MV-4-11 (cell line): Measurements from ENCODE around the gene GPR37L1.

ENCODE experiments used
- DNase-seq: peaks from one replicate; lab custom pipeline; 2025; lab: John Stamatoyannopoulos, UW

The GPR37L1 gene, protein sequence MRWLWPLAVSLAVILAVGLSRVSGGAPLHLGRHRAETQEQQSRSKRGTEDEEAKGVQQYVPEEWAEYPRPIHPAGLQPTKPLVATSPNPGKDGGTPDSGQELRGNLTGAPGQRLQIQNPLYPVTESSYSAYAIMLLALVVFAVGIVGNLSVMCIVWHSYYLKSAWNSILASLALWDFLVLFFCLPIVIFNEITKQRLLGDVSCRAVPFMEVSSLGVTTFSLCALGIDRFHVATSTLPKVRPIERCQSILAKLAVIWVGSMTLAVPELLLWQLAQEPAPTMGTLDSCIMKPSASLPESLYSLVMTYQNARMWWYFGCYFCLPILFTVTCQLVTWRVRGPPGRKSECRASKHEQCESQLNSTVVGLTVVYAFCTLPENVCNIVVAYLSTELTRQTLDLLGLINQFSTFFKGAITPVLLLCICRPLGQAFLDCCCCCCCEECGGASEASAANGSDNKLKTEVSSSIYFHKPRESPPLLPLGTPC

DNA sequence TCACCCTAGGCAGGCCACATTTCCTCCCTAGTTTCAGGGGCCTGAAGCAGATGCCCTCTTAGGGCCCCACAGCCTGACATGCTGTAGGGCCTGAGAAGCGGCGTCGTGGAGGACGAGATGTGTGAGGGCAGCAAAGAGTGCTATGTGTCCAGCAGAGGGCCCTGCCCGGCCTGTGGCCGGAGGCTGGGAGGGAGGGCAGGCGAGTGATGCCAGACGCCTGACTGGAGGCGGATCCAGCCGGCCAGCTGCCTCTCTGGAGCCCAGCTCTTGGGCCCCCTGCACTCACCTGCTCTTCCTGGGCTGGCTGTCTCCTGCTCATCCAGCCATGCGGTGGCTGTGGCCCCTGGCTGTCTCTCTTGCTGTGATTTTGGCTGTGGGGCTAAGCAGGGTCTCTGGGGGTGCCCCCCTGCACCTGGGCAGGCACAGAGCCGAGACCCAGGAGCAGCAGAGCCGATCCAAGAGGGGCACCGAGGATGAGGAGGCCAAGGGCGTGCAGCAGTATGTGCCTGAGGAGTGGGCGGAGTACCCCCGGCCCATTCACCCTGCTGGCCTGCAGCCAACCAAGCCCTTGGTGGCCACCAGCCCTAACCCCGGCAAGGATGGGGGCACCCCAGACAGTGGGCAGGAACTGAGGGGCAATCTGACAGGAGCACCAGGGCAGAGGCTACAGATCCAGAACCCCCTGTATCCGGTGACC lies at the start of gene GPR37L1:
Gene GPR37L1, plus strand, starts transcription at position 279 of the 697 bp plus-strand sequence. Its CDS starts 47 bp downstream, at position 326.
- no peak for DNase-seq

DNA sequence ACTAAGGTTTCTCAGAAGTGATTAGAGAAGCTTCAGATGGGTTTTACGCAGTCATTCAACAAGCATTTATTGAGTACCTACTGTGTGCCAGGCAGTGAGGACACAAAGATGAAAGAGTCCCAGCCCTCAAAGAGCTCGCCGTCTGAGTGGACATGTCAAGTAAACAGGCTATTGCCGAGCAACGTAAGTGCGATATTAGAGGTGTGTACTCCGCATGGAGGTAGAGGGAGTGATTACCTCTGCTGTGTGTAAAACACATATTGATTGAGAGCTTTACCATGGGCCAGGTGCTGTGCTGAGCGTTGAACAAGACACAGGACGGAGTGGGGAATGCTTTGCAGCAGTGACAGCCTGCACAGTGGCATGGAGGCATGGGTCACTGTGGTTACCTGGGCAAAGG lies 49.5 kb upstream of the GPR37L1 start:
- no peak for DNase-seq

DNA sequence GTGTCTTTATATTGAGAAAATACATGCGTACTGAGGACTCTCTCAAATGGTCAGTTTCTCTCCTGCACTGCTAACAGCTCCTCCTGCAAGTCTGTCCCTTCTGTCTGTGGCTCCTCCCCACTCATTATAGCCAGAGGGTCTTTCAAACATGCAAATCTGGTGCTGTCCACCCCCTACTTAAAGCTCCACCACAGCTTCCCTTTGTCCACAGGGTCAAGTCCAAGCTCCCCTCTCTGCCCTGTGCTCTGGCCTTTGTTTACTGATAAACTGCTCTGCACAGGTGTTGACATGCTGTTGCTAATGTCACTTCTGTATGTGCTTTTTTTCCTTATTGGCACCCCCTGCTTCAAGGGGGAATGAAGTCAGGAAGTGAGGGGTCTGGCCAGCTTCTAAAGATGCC lies 47.7 kb upstream of the GPR37L1 start:
- no peak for DNase-seq

DNA sequence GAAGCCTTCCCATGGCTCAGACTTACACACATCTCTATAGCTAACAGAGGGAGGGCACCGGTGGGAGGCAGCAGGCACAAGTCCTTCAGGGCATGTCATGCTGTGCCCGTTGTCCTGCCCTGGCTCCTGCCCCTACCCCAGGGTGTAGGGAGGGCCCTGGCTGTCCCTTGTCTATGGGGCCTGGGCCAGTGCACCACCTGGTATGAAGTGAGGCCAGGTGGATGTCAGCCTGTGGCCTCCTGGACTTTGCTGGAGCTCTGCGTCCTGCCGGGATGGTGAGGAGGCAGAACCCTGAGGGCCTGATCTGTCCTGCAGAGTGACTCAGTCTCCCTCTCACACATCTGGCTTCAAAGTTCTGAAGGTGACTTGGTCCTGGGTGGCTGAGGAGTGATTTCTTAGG lies 47.3 kb upstream of the GPR37L1 start:
- no peak for DNase-seq

DNA sequence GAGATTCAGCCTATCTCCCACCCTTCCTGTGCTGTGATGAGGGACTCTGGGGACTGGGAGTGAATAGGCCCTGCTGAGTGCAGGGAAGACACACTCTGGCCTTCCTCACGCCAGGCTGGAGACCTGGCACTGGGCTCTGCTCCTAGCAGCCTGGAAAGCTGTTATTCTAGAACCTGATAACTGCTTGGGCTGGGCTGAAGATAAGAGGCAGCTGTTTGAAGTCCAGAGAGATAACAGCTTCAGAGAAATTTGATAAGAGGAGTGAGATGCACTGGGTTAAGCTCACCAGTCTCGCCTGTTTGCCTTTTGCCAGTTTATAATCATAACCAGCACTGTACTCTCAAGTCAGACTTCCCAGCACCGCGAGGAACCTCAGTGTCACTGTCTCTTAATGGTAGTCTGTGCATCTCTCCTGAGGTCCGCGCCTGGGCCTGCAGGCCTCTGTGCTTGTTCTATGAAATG lies 46.6 kb upstream of the GPR37L1 start:
- no peak for DNase-seq

DNA sequence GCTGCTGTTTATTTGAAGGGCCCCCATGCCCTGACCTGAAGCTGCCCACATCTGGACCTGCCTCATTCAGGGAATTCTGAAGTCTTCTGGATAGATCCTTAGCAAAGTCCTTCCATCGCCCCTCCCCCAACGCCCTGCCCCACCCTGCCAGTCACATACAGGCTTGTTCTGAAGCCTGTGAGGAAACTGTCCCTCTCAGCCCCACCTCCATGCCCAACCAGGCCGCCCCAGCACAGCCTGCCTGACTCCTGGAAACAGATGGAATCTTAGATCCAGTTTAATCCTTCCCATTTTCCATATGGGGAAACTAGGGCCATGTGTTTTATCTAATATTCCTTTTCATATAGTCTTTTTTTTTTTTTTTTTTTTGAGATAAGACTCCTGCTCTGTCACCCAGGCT lies 44.5 kb upstream of the GPR37L1 start:
- DNase-seq = no peak

DNA sequence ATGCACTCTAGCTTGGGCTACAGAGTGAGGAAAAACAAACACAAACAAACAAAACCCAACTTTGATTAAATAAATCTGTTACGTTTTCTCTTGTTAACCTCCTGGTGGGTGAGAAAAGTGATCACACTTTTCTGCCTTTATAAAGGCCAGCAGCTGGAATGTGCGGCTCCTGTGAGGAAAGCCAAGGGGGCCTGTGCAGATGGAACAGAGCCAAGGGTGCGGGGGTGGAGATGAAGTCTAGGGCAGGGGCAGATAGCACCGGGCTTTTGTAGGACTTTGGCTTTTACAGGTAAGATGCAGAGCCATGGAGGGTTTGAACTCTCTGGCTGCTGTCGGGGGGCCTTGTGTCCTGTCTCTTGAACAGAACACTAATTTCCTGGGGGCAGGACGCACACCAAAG lies 40.7 kb upstream of the GPR37L1 start:
- DNase-seq = no peak

DNA sequence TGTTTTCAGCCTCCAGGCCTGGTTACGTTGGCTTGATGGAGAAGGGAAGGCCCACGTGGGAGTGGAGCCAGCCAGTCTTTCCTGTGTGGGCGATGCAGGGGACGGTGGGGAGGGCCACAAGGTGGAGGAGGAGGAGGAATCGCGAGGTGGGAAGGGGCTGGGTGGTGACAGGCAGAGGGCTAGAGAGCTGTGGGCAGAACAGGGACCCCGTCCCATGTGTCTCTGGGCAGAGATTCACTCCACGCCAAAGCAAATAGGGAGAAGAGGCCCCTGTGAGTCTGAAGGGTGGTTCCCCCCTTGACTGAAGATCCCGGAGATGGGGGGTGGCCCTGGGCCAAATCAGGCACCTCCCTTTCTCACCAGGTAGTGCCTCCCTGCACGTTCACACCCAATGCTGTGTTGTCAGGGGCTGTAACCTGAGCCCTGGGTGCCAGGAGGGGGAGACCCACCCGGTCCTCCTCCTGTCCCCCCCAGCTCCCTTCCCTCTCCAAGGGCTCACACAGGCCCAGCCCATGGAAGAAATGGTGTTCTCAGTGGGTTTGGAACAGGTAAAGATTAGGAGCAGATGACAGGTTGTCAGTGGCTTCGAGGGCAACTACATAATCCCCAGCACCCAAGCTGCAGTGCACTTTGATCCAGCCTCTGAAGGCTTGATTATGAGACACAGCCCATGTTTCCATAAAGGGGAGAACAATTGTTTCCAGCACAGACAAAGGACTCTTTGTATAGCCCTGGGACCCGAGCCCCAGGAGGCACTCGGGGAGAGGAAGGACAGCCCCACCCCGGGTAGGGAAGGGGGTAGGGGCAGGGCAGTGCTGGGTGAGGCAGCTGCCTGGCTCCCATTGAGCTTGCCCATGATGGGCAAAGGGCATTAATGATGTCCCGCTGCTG lies 37.7 kb upstream of the GPR37L1 start:
- DNase-seq = no peak

DNA sequence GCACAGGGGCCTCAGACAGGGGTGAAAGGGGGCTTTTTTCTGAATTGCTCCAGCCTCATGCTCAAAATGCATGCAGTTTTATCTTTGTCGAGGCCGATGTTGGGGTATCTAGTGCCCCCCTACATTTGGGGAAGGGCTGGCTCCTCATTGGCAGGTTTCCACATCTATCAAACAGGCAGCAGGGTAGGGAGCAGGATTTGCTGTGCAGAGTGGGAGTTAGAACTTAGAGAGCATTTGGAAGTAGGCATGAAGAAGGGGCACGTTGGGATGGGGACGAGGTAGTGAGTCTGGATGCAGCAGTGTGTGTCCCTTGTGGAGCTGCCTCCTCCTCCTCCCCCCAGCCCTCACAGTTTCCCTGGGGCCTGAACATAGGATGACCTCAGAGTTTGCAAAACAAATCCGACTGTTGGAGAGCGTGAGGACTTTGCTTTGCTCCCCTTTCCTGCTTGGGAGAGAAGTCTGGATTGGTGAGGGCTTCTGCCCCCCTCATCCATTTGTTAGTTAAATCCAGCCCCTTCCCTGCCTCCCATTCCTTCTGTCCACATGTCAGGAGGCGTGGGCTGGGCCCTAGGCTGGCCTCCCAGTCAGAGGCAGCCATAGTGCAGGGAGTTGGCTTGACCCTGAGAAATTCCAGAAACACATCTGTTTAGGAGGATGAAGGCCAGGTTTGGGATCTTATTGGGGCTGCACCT lies 36.9 kb upstream of the GPR37L1 start:
- DNase-seq = no peak

DNA sequence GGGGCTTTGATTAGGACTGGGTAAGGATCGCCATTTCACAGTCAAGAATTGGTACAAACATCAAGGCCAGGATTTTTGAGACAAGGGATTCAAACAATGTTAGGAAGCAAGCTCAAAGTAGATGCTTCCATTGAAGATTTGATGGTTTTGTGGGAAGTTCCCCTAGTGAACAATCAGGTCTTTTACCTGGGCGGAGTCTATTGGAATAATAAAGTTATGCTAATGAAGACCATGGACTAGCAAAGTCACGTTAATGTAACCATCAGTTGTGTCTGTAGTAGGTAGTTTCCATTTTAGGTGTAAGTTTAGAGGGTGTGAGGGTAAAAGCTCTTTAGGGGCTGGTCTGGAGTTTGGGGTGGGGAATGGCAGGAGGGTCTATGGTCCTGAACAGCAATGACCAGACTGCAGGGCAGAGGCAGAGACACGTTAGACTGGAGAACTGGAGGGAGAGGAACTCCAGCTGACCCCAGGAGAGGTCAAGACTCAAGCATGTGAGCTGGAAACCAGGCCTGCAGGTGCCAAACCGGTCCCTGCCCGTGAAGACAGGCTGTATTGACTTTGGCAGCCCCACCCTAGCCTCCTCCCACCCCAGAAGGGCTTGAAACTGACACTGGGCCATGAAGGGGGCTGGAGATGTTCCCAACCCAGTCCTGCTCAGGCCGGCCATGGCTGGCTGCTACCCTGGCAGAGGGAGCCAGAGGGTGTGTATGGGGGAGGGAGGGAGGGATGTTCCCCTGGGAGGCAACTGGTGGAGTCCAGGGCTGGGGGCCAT lies 36.0 kb upstream of the GPR37L1 start:
- no peak for DNase-seq

DNA sequence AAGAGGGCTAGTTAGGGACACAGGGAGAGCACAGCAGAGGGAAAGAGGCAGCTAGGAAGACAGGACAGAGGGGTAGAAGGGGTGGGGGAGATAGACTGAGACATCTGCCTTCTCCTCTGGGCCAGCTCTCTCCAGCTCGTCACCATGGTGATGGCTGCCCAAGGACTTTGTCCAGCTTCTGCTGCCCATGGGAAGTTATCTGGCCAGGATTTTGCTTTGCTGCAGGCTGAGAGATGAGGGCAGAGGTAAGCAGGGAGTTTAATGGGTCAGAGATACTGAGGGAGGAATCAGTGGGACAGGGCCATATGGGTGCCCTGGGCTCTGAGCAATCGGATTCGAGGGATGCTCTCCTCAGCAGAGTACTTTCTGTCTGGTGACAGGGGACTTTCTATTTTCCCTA lies 34.5 kb upstream of the GPR37L1 start:
- DNase-seq = no peak

DNA sequence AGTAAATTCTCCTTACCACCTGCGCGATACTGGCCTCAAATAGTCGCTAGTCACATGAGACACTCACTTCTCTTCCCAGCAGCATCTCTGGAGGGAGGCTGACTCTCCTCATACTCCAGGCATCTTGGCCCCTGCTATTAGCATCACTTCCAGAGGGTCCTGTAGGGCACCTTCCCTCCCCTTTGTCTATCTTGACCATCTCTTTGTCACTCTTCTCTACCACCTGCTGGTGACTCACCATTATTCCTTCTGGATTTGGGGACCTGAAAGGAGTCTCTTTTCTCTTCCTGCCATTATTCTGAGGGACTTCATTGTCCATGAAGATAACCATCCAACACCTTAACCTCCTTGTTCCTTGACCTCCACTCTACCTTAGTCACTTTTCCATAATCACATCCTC lies 31.7 kb upstream of the GPR37L1 start:
- no peak for DNase-seq

DNA sequence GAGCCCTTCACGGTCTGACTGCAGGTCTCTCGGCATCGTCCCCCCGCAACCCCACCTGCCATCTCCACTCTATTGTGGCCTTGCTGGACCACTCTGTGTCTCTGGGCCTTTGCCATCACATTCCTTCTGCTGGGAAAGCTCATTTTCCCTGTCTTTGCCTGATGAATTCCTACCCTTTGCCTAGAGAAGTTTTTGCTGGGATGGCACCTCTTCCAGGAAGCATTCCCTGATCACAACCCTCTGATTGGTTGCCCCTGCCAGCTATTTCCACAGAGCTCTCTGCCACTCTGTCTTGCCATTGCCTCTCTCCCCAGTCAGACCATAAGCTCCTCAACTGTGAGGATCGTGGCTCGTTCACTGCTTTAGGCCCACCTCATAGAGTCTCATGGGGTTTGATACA lies 28.9 kb upstream of the GPR37L1 start:
- no peak for DNase-seq

DNA sequence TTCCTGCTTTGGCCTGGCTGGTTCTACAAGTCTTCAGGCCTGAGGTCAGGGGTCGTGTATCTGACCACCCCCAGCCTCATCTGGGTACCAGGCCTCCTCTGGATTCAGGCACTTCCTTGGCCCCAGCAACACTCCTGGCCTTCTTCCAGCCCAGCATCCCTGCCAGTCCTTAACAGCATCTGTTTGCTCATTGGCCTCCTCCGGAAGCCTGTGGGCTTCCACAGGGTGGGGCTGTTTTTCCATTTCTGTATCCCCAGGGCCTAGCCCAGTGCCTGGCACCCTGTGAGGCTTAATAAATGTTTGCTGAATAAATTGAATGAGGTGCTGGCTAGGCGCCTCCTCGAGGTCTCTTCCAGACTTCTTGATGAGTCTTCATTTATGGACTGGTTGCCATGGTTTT lies 21.5 kb upstream of the GPR37L1 start:
- no peak for DNase-seq

DNA sequence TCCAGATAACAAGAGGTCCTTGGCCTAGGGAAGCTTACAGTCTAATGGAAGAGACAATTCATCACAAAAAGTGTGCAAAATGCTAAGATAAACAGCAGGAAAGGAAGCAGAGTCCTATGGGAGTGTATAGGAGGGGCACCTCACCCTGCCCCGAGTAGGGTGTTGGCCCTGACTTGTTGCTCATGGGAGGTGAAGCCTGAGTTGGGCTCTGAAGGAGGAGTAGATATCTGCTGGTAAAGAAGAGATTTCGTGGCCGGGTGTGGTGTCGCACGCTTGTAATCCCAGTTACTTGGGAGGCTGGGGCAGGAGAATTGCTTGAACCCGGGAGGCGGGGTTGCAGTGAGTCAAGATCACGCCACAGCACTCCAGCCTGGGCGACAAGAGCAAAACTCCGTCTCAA lies 18.6 kb upstream of the GPR37L1 start:
- DNase-seq = no peak

DNA sequence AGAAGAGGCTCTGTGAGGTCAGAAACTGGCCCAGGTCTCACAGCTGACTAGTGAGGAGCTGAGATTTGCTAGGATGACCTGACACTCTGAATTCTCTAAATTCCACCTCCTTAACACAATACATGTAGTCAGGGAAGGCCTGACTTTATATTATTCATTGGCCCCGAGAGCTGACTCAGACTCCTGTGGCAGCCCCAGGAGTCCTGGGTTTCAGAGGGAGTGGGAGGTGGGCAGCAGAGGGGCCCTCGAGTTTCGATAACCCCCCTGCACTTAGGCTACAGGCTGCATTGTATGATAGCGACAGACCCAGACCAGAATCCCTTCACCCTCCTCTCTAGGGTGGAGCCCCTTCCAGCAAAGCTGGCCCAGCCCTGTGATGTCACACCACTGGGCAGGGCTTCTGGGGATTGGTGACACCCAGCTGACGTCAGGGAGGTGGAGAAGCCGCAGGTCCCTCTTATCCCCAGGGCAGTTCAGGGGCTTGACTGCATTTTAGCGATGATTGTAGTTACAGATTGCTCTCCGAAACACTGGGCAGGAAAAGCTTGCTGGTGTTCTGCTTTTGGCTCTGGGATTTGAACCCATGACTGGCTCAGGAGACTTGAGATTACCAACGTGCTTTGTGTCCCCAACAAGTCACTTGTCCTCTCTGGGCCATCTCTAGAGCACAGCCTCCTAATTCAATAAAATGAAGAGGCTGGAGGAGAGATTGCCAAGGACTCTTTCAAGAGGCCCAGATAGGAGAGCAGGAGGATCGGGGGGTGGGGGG lies 17.0 kb upstream of the GPR37L1 start:
- no peak for DNase-seq

DNA sequence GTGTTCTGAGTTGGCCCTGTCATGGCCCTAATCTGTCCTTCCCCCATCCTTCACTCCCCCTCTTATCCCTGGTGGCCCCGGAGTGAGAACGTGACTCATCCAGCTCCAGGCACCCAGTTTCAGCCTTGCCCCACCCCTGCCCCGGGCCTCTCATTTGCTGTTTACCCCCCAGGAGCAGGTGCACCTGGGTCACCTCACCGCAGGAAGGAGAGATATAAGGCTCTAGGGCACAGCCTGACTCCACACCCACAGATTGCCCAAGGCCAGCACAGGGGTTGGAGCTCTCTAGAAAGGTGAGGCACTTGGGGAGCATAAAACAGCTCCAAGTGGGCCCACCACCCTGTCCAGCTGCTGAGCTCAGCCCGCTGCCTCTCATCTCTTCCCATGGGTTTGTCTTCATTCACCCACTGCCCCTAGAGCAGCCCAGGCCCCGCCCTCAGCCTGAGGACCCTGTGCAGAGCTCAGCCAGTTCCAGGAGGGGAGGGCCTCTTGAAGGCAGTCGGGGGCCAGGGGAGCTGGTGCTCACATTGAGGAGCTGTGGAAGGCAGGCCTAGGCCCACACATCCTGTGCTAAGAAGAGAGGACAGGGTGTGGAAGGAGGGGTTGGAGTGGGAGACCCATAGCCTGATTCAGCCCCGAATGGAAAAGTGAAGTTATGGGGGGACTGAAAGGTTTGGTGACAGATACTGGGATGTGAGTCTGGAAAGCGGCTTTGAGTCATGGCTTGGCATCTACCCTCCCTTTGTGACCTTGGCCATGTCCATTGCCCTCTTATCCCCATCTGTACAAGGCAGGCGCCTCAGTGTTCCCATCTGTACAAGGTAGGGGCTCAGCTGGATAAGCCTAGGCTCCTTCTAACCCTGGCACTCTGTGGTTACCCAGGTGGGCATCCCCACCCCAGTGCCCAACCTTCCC lies 16.1 kb upstream of the GPR37L1 start:
- no peak for DNase-seq

DNA sequence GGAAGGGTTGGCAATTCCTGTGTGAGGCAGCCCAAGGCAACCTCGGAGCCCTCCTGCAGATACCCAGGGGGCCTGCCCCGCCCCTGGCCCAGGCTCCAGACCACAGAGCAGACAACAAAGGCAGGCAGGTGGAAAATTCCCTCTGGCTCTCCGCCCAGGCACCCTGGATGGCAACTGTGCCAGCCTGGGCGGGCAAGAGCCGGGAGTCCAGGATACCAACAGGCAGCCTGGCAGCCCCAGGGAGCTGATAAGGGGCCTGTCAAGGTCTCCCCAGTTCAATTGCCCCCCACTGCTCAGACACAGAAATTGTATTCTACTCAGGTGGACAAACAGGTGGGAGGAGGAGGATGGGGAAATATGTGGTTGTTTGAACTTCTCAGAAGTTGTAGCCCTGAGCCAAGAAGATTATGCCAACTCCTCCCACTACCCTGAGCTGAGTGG lies 15.4 kb upstream of the GPR37L1 start:
- DNase-seq = no peak
